Measurements from ENCODE around the gene FAM124B.
"Not testable (repeated sequence)": the region's sequence is repeated elsewhere in the genome, so short reads cannot be mapped to it uniquely, and the experiment has no call there.

FAM124B gene

DNA sequence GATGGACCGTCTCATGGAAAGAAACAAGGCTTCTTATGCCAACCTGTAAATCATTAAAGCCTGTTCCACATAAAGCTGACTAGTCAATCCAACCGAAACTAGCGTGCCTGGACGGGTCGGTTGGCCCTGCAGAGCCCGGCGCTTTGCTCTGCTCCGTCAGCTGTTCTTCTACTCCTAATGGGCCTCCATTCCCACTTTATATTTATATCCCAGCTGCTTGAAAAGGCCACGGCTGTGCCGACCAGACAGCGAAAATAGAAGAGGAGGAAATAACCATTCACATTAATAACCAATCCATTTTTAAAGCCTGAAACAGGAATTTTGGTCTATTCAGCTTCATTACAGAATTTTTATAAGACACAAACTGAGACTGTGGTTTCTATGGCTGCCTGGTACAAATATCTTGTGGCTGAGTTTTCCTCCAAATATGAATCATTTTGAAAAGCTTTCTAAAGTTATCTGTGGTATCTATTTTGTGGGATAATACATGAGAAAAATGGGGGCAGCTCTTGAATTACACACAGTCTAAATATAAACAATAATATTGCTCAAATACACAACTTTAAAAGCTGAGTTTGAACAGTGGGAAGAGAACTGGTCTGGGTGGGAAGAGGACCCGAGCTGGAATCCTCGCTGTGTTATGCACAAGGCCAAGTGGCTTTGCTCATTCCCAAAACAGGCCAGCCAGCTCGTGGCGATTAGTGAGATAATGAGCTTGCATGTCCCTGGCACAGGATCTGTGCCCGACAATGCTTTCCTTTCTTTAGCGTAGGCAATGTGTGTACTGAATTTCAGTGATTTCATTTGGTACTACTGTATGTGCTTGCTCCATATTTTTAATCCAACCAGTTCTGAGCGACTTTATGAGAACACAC, 10.5 kb upstream of the FAM124B start:
- no peak for DNase-seq

DNA sequence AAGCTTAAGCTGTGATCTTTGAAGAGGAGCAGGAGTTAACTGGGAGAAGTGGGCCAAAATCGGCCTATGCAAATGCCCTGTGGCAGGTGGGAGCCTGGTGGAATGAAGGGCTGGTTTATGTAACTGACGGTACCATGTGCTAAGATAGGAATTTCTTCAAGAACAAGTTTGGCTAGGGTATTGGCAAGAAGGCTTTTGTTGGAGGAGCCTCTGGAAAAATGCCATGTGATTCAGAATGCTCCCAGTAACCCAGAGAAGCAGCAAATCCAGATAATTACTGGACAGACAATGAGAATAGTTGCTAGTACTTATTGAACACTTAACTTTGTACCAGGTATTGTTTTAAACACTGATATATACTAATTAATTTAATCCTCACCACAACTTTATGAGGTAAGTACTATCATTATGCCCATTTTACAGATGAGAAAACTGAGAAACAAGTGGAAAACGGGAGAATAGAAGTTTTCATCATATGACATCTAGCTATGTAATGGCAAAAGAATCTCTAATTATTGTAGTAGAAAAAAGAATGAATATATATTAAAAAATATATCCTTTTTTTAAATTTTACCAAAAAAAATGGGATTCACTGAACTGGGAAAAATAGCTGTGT, 9.1 kb upstream of the FAM124B start:
- DNase-seq = no peak

DNA sequence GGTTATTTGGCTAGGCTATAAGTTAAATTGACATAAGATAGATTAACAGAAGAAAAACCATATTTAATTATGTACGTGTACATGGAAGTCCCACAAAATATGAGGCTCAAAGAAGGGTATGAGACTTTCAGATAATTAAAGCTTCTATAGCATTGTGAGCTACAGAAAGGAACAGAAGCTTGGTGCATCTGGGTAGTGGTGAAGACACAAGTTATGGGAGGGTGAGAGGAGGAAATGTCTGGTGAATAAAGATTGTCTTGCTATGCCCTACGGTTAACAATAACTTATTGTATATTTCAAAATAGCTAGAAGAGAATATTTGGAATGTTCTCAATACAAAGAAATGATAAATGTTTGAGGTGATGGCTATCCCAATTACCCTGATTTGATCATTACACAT, 6.8 kb upstream of the FAM124B start:
- no peak for DNase-seq

- no peak for DNase-seq
Measured at GRCh38 chr2:224407241-224407701, 5.4 kb upstream of the FAM124B start.

DNA sequence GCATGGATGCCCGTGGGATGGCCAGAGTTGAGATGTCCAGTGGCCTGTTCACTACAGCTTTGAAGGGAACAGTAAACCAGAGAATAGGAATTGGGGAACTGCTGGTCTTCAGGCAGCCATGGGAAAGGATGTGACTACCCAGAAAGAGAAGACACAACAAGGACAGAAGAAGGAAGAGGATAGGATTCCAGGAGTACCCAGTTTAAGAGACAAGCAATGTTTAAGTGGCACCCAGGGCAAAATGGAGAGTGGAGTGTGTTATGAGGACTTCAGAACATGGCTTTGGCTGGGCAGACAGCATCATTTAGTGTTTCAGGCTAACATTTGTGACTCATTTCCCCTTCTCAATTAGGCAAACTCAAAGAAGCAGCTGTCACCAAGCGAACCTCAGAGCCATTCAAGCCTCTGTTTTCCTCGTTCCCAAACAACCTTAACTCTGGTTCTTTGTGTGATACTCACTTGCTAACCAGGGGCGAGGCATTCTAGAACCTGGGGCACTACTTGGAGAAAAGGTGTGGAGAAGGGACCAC, 4.0 kb upstream of the FAM124B start:
- no peak for DNase-seq

DNA sequence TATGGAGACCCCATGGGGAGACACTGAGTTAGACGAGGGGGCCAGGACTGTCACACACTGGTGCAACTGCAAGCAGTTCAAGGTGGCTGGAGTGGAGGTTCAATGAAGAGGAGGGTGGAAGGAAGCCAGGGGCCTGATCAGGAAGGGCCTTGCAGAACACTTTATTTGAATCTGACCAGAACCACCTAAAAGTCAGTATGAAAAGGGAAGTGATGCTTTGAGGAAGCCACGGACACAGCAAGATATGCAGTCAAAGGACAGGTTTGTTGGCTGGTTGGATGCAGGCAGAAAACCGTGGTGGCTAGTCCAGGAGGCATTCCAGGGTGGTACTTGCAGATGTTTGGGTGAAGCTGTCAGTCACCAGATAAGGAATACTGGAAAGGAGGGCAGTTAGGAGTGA, 3.5 kb upstream of the FAM124B start:
- no peak for DNase-seq

- no peak for DNase-seq
Measured at GRCh38 chr2:224404796-224405195, 2.9 kb upstream of the FAM124B start.

DNA sequence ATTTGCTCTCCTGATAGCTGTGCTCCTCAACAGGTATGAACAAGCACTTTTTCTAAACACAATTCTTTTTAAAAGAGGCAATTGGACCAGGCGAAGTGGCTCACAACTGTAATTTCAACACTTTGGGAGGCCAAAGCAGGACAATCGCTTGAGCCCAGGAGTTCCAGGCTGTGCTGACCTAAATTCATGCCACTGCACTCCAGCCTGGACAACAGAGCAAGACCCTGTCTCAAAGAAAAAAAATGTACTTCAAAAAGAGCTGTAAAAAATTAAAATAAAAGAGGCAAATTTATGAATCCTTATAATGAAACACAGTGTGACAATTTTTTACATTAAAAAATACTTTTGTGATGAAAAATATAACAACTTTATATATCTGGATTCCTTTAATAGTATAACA, 1.8 kb upstream of the FAM124B start:
- no peak for DNase-seq

GRCh38 chr2:224400886-224401632, 848 bp downstream of the FAM124B start:
- DNase-seq = no peak

GRCh38 chr2:224400174-224400810, 1.6 kb downstream of the FAM124B start:
- no peak for DNase-seq

DNA sequence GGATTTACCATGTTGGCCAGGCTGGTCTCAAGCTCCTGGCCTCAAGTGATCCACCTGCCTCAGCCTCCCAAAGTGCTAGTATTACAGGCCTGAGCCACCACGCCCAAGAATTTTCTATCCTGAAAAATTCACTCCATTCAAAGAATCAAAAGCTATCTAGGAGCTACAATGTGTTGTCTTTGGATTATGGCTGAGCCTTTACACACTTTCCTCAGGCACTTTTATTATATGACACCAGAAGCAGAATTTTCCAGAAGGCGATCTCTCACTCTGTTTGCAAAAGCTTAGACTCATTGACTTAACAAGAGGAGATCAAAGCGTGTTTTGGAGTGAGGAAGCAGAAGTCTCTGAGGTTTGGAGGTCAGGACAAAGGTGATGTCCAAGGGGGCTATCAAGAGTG, 3.6 kb downstream of the FAM124B start:
- DNase-seq = no peak

GRCh38 chr2:224397100-224397499, 4.8 kb downstream of the FAM124B start:
- DNase-seq = not testable (repeated sequence)

- DNase-seq = no peak
Measured at GRCh38 chr2:224395620-224396390, 6.1 kb downstream of the FAM124B start.

- DNase-seq = no peak
Measured at GRCh38 chr2:224393157-224393872, 8.6 kb downstream of the FAM124B start.

- DNase-seq = no peak
Measured at GRCh38 chr2:224392545-224392944, 9.4 kb downstream of the FAM124B start.

DNA sequence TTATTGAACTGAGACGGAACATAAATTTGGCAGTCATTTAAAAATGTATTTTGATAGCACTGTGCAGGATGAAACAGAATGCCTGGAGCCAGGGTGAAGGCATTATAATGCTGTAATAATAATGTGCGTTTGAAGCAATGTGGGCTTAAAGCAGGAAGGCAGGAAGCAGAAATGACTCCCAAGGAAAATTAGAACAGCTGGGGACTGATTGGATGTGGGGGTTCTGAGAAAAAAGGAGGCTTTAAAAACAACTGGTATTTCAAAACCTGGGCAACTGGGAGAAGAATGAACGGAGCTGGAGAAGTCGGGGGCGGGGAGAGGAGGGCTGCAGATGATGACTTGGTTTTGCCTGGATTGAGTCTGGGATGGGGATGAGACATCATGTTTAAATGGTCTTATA, 12.6 kb downstream of the FAM124B start:
- no peak for DNase-seq

- DNase-seq = no peak
Measured at GRCh38 chr2:224386876-224387275, 15.0 kb downstream of the FAM124B start.

GRCh38 chr2:224382973-224383555, 18.8 kb downstream of the FAM124B start:
- DNase-seq = no peak

DNA sequence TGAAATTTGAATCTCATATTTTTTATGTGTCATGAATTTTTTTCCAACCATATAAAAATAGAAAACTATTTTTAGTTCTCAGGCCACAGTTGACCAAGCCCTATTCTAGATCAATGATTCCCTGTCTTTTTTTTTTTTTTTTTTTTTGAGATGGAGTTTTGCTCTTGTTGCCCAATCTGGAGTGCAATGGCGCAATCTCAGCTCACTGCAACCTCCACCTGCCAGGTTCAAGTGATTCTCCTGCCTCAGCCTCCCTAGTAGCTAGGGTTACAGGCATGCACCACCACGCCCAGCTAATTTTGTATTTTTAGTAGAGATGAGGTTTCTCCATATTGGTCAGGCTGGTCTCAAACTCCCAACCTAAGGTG, 19.6 kb downstream of the FAM124B start:
- not testable (repeated sequence) for DNase-seq

DNA sequence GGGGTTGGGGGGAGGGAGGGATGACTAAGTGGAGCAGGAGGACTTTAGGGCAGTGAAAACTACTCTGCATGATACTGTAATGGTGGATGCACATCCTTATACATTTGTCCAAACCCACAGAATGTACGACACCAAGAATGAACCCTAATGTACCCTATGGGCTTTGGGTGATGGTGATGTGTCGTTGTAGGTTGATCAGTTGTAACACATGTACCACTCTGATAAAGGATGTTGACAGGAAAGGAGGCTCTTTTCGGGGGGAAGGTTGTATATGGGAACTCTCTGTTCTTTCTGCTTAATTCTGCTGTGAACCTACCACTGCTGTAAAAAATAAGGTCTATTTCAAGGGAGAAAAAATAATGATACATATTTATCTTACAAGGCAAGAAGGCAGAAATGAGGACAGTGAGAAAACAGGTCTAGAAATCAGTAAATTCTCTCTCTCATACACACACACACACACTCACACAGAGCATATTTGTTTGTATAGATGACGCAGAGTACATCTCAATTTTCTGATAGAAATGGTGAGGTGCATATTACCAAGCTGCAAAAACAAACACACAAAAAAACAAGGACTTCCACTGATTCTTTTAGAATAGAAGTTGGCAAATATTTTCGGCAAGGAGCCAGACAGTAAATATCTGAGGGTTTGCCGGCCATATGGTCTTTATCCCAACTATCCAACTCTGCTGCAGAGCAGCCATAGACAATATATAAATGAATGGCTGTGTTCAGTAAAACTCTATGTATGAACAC, 20.2 kb downstream of the FAM124B start:
- DNase-seq = no peak

Measured in CD4-positive, alpha-beta T cell treated with Interleukin-12 subunit alpha and Interleukin-12 subunit beta, for 1 hour (primary cell).